Fibroblast of skin of left quadriceps (primary cell): ENCODE measurements around the gene UBE2L3.
"Not testable (repeated sequence)": the region's sequence is repeated elsewhere in the genome, so short reads cannot be mapped to it uniquely, and the experiment has no call there.

ENCODE experiments used
- DNase-seq, 2 experiments: peaks; one replicate each; pipeline ENCODE4 v3.0.0-alpha.2; 2013; ENCODE audit warnings: low read depth in 2 of 2

UBE2L3 gene

DNA sequence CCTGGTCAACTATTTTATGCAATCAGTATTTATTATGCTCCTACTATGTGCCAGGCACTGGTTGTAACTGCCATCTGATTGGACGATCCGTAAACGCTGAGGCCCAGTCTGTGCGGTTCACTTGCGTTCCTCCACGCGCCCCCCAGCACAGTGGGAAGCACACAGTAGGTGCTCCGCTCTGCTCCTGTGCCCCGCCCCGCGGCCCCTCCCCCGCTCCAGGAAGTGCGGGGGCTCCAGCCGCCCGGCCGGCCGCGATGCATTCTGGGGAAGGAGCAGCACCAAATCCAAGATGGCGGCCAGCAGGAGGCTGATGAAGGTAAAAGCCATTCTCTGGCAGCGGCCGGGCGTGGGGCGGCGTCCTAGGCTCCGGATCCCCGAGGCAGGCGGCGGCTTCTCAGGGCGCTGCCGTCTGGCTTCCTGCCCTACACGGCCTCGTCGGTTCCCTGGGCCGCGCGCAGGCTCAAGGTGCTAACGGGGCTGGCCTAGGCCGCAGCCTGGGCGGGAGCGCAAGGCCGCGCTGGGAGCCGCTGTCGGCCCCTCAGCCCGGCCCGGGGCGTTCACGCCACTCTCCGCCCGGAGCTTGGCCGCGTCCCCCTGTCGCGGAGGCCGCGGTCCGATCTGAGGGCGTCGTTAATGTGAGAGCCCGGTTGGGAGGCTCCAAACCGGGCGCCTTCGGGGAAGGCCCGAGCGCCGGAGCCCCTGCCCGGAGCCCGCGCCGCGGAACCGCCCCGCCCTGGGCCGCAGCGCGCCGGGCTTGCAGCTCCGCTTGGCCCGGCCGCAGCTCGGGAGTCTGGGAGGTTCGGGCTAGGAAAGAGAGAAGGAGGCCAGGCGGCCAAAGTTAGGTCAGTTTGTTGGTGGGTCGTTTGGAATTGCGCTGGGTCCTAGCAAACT lies at the start of gene UBE2L3:
Gene UBE2L3 (plus strand): TSS at position 259 of the 891 bp plus-strand sequence. CDS start 31 bp downstream, at position 290.
- peak; percentile 38 to 54 for DNase-seq

DNA sequence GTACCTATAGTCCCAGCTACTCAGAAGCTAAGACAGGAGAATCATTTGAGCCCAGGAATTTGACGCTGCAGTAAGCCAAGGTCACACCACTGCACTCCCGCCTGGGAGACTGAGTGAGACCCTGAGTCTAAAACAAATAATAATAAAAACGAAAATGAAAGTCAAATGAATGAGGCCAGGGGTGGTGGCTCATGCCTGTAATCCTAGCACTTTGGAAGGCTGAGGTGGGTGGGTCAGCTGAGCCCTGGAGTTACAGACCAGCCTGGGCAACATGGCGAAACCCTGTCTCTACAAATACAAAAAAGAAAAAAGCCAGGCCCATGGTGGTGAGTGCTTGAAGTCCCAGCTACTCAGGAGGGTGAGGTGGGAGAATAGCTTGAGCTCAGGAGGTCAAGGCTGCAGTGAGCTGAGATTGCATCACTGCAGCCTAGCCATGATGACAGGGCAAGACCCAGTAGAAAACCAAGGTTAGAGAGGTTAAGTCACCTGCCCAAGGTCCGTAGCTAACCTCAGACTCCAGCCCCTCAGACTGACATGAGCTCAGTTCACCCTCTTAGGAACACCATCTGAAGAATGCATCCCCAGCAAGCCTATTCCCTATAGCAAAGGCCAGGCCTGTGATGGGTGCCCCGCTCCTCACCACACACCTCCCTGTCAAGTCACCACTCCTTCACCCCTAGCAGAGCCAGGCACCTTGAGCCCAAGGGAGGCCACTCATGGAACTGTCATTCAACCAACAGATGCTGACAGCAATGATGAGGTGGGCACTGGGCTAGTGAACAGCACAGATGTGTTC lies 40.6 kb upstream of the UBE2L3 start:
- not testable (repeated sequence) for DNase-seq

DNA sequence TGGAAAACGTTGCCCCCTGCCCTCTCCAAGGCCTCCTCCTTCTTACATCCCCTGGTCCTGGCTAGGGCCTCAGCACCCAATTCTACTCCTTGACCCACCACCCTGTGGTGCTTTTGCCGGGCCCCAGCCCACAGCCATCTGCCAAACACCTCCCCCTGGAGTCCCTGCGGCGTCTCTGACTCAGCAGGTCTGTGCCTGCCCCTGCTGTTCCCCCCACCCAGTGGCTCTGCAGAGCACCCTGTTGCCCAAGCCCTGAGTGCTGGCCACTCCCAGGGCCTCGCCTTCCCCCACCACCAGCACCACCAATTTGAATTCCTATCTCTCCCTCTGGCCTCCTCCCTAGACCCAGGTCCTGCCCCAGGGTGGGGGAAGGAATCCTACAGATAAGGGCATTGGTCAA lies 36.0 kb upstream of the UBE2L3 start:
- DNase-seq, result not testable (repeated sequence)

GRCh38 chr22:21532863-21533648 lies 34.5 kb upstream of the UBE2L3 start:
- not testable (repeated sequence) for DNase-seq

GRCh38 chr22:21539862-21540261 lies 27.7 kb upstream of the UBE2L3 start:
- not testable (repeated sequence) for DNase-seq

DNA sequence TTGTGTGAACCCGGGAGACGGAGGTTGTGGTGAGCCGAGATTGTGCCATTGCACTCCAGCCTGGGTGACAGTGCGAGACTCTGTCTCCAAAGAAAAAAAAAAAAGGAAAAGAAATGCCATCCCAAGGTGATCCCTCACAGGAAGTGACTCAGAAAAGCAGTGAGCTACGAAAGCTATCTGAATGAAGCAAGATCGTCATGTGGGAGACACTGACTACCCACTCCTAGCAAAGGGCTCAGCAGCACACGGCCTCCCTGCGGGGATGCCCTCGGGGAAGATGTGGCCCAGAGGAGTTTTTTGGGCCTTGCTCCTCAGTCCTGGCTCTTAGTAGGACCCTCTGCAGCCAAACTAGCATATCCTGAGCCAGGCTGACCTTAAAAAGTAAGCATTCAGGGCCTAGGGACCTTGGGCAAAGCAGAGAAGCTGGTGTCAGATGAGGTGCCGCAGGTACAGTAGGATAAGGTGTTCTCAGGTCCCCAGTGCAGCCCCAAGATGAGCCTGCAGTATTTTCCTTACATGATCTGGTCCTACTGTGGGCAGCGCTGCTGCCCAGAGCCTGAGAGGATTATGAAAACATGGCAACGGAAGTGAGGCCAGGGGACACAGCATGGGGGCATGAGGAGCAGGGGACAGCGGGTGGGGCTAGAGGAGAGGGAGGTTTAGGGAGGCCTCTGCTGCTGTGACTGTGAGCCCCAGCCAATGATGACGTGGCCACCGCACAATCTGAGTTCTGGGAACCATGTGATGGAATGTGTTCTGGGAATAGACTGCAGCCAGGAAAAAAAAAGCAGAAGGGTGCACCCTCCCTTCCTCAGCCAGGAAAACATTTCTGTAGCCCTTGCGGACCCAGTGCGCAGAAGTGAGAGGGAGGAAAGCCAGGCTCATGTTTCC lies 22.8 kb upstream of the UBE2L3 start:
- DNase-seq, result not testable (repeated sequence)

- DNase-seq, result not testable (repeated sequence)
Measured at GRCh38 chr22:21549558-21549957, 18.0 kb upstream of the UBE2L3 start.

- DNase-seq, result not testable (repeated sequence)
Measured at GRCh38 chr22:21550008-21550677, 17.4 kb upstream of the UBE2L3 start.

DNA sequence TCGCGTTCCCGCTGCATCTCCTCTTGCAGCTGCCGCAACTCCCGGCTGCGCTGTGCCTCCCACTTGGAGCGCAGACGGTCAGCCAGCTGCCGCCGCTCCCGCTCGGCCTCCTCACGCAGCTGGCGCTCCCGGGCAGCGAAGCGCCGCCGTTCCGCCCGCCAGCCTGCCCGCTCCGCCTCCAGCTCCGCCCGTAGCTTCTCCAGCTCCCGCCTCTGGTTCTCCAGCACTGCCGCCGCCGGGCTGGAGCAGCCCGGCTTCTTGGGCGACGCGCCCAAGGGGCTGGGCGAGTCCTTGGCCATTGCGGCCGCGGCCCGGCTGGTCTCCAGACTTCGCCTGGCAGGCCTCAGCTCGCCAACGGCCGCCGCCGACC lies 16.9 kb upstream of the UBE2L3 start:
- not testable (repeated sequence) for DNase-seq

DNA sequence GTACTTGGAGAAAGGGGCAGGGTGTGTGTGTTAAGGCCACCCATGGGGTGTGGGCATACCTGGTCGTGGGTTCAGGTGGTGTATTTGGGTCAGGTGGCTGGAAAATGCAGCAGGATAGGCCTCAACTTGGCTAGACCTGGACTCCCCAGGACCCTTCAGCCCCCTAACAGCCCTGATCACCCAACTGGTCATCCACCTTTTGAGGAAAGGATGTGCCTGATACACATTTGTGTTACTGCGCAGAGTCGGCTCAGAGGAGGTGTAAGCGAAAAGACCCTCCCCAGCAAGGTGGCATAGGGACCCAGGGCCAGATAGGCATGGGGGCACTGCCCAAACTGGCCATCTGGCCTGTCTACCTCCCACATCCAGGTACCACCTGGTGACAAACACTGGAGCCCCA lies 16.2 kb upstream of the UBE2L3 start, which contains the start of gene RIMBP3C:
Gene RIMBP3C (minus strand): TSS at position 101 of the 400 bp plus-strand sequence. CDS start 485 bp downstream, outside the sequence.
- not testable (repeated sequence) for DNase-seq

GRCh38 chr22:21559345-21560125 lies 8.0 kb upstream of the UBE2L3 start:
- DNase-seq, result not testable (repeated sequence)

- DNase-seq, result not testable (repeated sequence)
Measured at GRCh38 chr22:21560657-21561056, 6.9 kb upstream of the UBE2L3 start.

GRCh38 chr22:21563912-21564311 lies 3.6 kb upstream of the UBE2L3 start:
- no peak for DNase-seq

GRCh38 chr22:21564411-21564810 lies 3.1 kb upstream of the UBE2L3 start:
- no peak for DNase-seq

DNA sequence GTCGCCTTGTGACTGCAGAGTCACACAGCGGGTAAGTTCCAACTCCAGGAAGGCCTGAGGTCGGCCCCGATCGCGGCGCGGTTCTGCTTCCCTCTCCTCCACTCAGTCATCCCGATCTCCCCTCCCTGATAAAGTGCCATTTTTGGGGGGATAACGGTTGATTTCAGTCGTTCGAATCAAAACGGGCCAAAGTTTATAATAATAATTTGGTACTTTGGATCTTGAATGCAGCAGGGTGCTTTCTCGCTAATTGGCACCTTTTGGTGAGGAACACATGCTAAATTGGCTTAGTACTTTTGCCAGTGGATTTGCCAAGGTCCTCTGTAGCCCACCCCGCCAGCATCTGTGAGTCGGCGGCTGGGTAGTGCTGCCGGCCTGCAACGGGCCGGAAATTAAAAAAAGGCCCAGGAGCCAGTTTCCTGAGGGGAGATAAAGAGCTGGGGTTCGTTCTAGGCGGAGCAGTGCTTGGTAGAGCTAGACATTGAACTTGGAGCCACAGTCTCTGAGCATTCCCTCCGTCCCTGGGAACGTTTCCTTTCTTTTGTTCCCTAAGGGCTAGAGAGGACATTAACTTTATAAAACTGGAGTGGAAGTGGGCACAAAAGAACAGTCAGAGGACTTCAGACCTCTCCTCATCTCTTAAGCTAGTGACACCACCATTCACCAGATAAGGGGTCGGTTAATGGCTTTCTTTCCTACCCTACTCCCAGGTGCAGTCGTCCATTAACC lies 997 bp downstream of the UBE2L3 start:
- no peak for DNase-seq

- DNase-seq, result not testable (repeated sequence)
Measured at GRCh38 chr22:21569076-21569427, 1.5 kb downstream of the UBE2L3 start.

DNA sequence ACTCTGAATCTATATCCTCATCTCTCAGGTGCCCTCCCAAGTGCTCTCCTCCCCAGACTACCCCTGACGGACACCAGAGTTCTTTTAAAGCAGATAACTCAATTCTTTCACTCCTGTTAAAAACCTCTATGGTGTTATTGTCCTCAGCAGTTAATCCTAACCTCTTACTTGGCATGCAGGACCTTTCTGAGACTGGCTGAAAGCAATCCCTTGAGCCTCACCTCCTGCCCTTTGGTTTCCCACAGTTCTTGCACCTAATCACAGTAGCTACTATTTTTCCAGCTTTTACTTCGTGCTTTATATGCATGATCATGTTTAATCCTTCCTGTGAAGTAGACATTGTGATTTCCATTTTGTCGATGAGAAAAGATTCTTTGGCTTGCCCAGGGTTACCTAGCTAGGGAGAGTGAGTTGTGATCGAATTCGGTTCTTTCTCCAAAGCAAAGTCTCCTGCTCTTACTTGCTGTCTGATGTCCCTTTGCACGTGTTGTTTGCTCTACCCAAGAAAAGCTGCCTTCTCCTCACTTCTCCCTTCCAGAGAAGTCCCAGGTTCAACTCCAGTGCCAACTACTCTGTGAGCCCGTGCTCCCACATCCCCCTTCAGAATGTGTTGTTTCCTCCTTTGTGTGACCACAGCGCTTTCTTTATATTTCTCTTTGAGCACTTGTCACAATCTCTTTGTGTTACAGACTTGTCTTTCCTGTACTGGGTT lies 2.1 kb downstream of the UBE2L3 start:
- DNase-seq, result no peak

GRCh38 chr22:21570398-21570797 lies 2.9 kb downstream of the UBE2L3 start:
- DNase-seq, result no peak
